HG03064 (cell line): ENCODE measurements around the gene MBD3L1.

Source experiments
- ATAC-seq: cut with Tn5 transposase; IDR thresholded peaks from one replicate; pipeline ENCODE4 v1.9.1; 2021; ENCODE audit warnings: low read depth; ENCODE audit not compliant: unreplicated experiment

MBD3L1 gene

DNA sequence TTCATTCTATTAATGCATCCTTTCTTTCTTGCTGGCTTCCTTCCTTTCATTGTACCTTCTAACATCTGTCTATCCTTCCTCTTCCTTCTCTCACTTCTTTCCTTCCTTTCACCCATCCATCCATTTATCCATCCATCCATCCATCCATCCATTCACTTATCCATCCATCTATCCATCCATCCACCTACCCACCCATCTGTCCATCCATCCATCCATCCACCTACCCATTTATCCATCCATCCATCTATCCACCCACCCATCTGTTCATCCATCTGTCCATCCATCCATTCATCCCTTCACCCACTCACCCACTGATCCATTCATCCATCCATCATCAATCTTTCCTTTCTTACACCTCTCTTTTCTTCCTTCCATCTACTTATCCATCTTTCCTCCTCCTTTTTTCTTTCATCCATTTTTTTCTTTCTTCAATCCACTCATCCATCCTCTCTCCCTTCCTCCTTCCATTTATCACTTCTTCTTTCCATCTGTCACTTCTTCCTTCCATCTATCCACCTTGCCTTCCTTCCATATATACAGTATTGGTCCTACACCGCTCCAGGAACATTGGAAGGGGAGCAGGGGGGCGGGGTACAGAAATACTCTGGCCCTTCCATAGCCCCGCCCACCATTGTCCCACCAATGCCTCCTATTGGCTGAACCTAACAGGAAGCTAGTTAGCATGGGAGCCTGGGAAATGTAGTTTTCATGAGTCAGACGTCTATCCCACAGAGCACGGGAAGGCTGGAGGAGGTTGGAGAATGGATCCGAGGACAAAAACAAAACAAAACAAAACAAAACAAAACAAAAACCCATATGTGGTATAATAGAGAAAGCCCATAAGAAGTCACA, 45.9 kb downstream of the MBD3L1 start:
- no peak for ATAC-seq

- no peak for ATAC-seq
Observed at GRCh38 chr19:8880868-8881488, 48.8 kb downstream of the MBD3L1 start.

DNA sequence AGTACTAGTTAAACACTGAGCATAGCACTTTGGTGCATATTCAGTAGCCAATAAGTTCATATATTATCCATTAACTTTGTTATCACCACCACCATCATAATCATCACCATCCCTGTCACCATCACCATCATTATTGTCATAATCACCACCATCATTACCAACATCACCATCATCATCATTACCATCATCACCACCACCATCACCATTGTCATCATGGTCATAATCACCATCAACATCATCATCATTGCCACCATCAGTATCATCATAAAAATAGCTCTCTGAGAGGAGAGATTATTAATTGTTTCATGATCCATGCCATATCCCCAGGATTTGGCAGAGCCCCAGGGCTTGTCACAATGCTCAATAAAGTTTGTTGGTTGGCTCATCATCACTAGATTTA, 49.3 kb downstream of the MBD3L1 start:
- ATAC-seq: no peak

- no peak for ATAC-seq
Observed at GRCh38 chr19:8884416-8884815, 52.2 kb downstream of the MBD3L1 start.

GRCh38 chr19:8887364-8887763, 55.2 kb downstream of the MBD3L1 start:
- no peak for ATAC-seq

DNA sequence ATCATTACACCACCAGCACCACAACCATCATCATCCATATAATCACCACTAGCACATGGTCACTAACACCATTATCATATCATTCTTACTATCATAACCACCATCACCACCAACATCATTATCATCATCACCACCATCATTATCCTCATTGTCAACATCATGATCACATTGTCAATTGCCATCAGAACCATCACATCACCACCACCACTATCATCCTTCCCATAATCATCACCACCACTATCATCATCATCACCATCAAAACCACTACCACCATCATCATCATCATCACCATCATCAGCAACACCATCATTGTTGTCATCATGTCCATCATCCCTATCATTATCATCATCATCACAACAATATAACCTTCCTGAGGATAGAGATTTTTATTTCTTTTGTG, 58.1 kb downstream of the MBD3L1 start:
- no peak for ATAC-seq
